ENCODE data around the gene WASF3.

WASF3 gene

DNA sequence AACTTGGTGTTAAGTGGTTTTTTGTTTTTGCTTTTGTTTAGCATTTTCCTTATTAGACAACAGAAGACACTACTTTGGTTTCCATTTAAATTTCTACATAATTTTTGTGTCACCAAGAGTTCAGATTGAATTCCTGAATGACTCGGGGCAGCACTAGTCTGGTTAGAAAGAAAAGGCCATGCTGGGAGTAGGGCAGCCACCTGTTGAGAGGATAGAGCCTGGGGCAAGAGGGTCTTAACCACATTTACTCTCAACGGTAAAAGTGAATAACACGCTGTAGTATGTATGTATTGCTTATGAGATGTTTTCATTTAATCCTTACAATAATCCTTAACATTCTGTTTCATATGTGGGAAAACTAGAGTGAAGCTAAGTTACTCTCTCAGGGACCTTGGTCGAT is 131.5 kb downstream of the WASF3 start:
- DNase-seq = no peak

GRCh38 chr13:26693749-26694463 is 136.4 kb downstream of the WASF3 start:
- DNase-seq = no peak

DNA sequence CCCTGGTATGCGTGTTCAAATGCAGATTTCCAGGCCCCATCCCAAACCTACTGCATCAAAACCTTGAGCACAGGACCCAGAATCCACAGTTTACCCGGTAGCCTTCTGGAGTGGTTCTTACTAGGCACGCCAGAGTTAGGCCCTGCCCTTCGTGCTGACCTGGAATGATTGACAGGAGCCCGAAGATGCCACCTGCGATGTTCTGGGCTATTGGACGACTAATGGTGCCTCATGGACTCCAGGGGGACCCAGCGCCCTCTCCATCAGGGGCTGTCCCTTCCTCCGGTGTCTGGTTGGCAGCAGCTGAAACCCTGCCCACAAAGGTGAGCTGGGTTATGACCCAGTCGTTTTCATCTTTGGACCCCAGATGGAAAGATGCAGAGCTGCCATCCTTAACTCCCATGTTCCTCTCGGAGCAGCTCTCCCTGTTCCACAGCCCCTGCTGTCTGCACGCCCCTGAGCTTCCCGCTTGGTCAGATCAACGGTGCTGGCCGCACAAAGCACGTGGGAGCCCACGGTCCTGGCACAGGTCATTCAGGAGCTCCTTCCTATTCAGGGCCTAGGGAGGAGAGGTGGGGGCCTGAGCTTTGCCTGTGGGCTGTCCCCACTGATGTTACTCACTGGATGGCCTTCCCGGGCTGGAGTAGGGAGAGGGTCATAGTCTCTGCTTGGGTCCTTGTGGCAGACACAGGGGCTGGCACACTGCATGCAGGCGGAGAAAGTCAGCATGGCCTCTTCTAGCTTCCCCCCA is 137.3 kb downstream of the WASF3 start:
- DNase-seq = no peak

DNA sequence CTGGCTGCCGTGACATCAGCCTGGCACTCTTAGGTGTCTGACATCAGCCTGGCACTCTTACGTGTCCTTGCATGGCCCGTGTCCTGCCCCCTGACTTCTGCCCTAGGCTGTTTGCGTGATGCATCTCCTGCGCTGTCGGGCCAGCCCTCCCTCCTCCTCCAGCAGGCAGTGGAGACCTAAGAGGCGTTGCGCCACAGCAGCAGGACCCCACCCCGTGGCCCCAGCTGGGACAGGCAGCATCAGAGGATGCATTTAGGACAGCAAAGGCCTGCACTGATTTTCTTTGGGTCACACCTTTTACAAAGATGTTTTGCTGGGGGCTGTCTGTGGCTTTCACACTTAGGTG is 137.8 kb downstream of the WASF3 start:
- no peak for DNase-seq

DNA sequence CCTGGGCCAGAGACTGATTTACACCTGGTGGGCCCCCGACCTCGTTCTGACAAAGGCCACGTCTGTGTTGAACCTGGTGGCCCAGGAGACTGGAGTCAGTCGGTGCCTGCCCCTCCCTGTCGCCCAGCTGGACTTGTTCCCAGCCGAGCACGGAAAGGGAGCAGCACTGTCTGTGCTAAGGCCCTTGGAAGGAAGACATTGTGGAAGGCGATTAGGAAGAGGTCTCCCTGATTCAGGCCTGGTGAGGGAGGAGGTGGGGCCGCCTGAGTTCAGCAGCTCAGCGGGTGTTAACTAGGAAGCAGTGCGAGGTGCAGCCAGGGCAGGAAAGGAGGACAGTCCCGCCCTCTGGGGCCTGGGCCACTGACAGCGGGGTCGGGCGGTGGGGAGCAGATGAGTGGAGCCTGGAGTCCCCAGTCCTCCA is 138.4 kb downstream of the WASF3 start:
- no peak for DNase-seq

- DNase-seq = no peak
Measured at GRCh38 chr13:26697069-26697955, 139.8 kb downstream of the WASF3 start.

DNA sequence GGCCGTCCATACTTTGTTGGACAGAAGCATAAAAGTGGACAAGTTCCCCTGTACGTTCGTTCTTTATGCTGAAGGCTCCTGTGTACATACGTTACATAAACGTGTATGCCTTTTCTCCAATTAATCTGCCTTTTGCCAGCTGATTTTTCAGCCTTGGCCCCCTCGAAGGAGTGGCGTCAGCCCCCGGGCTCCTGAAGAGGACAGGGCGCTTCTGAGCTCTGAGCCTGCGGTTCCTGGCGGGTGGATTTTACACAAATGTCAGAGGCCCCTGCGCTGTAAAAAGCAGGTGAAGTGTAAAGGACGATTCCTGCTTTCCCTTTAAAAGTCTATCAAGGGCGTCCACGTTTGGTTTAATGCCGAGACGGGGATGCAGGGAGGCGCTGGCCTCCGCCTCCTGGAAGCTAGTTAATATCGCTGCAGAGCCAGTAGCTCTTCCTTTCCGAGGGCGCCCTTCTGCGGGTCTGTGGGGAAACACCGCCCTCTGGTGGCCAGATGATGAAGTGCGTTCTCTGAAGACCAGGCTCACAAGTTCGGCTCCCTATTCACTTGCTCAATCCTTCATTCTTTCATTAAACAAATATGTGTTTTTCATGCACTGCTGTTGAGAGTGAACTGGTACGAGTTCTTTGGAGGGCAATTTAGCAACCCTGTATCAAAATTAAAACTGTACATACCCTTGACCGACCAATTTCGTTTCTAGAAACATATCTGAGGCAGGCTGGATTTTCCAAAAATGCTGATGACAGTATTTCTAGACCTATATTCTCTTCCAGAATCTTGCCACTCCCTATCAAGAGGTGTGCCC is 141.1 kb downstream of the WASF3 start:
- DNase-seq = peak; percentile 81

DNA sequence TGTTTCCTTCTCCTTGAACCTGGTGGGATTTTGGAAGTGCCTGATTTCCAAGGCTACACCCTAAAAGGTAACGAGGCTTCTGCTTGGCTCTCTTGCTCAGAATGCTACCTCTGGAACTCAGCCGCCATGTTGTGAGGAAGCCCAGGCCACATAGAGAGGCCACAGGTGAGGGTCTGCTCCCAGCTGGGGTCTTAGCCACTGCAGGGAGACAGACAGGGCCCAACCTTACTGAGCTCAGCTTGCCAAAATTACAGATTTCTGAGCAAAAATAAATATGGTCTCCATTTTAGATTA is 141.7 kb downstream of the WASF3 start:
- DNase-seq = no peak

- no peak for DNase-seq
Measured at GRCh38 chr13:26705536-26705935, 148.1 kb downstream of the WASF3 start.

DNA sequence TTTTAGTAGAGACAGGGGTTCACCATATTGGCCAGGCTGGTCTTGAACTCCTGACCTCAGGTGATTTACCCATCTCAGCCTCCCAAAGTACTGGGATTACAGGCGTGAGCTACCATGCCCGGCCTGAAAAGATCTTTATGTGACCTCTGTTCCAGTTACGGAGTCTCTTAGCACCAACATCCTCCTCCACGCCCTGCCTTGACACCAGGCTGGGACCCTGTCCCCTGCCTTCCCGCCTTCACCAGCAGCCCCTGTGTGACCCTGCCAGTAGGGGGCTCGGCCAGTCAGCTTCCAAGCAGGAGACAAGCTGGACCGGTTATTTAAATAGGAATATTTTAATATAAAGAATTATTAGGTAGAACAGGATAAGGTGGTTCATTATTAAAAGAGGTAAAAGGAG is 148.9 kb downstream of the WASF3 start:
- DNase-seq = no peak

DNA sequence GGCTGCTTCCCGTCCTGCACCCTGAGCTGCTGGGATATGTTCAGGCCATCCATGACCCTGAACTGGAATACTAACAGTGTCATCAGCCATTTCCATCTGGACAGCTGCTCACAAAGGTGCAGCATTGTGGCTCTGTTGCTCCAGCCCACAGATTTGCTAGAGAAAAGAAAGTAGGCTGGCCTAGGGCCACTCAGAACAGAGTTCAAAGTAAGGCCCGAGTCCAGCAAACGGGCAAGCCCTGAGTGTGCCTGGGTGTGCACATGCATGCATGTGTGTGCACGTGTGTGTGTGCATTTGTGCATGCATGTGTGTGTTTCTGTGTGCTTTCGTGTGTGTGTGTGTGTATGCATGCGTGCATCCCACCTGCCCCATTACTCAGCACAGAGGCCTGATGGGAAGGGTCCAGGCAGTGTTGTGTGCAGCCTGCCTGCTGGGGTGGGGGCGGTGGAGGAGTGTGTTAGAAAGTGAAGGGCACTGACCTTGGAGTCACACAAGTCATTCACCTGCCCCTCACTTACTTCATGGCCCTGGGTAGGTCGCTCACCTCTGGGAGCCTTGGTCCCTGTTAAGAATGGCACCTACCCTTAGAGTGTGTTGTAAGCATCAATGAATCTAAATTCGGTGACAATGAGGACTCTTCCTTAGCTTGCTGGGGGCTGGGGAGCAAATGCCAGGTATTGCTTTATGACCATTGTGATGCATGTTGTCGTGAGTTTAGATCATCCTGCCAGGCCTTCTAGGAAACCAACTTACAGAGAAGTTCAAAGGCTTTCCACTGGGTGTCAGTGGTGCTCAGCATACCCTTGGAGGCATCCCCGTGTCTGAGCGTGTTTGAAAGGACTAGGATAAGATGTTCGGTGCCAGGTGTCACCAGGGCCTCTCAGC is 149.9 kb downstream of the WASF3 start:
- DNase-seq = peak; percentile 49

DNA sequence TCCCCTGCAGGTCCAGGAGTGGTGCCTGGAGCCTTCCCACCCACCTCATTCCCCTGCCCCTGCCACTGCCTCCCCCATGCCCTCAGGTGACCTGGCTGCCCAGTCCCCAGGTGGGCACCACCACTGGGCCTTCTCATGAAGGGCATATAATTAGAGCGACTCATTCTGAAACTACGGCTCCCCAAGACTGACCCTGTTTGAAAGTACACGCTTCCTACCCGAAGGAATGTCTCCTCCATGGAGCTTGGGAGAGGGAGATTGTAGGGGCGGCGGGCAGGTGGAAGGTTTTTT is 150.5 kb downstream of the WASF3 start:
- DNase-seq = no peak

- DNase-seq = no peak
Measured at GRCh38 chr13:26709461-26709860, 152.0 kb downstream of the WASF3 start.

- DNase-seq = no peak
Measured at GRCh38 chr13:26710166-26710565, 152.7 kb downstream of the WASF3 start.

DNA sequence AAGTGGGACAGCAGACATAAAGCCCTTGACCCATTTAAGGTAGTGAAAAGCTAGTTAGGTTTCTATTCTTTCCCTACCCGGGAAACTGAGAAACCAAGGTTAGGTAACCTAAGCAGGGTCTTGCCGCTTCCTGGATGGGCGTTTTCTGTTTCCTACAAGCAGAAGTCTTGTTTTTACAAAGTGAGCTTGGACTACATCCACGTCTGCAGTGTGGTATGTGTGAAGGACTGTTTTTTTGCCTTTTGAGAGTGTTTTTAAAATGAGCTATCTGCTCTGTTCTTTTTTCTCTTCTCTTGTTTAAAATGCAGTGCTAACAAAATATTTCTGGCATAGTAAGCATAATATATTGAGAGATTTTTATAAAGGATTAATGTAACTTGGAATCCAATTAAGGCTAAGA is 153.7 kb downstream of the WASF3 start:
- DNase-seq = no peak

DNA sequence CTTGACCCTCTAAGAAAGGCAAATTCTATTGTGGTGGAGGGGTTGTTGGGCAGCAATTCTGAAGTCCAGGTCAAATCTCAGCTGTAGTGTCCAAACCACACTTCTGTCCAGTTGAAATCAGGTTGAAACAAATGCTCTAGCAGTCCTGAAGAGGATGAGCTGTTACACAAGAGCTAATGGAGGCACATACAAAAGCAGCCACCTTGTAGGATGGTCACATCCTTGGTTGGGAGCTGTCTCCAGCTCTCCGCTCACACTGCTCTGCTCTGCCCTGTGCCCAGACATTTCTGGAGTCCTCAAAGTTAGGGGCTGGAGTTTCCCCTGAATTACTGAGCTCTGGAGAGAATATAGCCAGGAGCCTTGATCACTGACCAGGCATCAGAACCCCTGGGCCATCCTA is 155.9 kb downstream of the WASF3 start:
- DNase-seq = no peak

- DNase-seq = no peak
Measured at GRCh38 chr13:26716984-26717383, 159.5 kb downstream of the WASF3 start.

GRCh38 chr13:26718146-26718545 is 160.7 kb downstream of the WASF3 start:
- no peak for DNase-seq

GRCh38 chr13:26718872-26719271 is 161.4 kb downstream of the WASF3 start:
- DNase-seq = no peak

DNA sequence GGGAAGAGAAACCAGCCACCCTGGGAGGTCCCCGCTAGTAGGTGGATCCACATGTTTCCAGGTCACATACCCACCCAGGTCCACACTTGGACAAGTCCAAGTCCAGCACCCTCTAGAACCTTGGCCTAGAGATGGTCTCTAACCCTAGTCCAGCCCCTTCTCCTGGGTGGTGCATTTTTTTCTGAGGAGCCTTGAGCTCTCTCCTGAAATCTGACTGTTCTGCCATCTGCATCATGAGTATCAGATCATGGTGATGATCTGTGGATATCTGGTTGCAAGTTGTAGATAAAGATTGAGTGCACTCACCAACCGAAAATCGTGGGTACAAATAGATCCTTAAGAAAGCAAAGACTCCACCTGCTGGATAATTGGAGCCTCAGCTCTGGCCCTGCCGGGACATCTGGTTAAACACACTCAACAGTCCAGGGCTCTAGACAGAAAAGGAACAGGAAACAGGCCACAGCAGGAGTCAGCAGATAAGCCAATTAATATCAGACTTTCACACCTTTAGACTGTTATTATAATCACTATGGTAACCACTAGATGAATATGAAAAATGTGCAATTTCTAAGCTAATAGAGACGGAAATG is 162.0 kb downstream of the WASF3 start:
- peak; percentile 25 for DNase-seq

DNA sequence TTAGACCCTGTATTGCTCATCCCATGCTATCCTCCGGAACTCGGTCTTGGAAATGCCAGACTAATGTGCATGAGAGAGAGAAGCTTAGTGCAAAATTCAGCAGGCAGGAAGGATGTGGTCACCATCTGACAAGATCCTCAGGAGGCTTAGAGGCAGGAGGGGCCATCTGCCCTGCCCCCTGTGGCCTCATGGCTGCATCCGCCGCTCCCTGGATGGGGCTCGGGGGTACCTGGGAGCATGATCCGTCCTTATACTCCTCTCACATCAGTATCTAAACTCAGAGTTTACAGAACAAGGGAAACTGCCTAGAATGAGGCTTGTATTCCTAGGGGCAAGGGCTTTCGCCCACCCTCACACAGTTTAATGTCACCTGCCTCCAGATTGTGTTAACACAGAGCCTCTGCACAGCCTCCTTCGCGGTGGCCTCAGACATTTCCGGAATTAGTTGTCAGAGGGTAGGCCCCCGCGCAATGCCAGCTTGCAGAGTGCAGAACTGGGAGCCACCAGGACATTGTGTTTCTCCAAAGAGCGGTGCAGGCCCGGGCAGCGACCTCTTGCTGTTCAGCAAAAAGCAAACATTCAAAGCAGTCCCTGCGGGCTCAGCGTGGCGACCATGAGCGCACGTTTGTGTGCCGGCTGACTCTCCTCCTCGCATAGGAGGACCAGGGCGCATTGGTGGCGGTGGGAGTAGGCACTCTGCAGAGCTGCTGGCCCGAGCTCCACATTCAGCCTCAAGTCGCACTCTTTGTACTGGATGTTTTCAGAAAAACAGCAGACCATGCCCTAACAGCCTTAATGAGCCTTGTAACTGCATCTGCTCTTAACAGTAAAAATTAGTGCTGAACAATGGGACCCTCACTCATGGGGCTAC is 164.0 kb downstream of the WASF3 start:
- DNase-seq = no peak

Measured in EL (cell line).